HG02610 (cell line): ENCODE data around the gene MSTO1.
"Not testable (repeated sequence)": the region's sequence is repeated elsewhere in the genome, so short reads cannot be mapped to it uniquely, and the experiment has no call there.

Experiments
- ATAC-seq: cut with Tn5 transposase; IDR thresholded peaks from one replicate; pipeline ENCODE4 v1.9.1; 2021; ENCODE audit warnings: mild to moderate bottlenecking, moderate library complexity; ENCODE audit not compliant: unreplicated experiment

The MSTO1 gene

GRCh38 chr1:155610257-155610647 lies 234 bp downstream of the MSTO1 start:
- ATAC-seq = peak; percentile 23

GRCh38 chr1:155613226-155613625 lies 3.2 kb downstream of the MSTO1 start:
- ATAC-seq = not testable (repeated sequence)

- no peak for ATAC-seq
Observed at GRCh38 chr1:155622191-155622590, 12.2 kb downstream of the MSTO1 start.

- no peak for ATAC-seq
Observed at GRCh38 chr1:155623357-155623756, 13.3 kb downstream of the MSTO1 start.

- ATAC-seq = not testable (repeated sequence)
Observed at GRCh38 chr1:155626428-155626827, 16.4 kb downstream of the MSTO1 start.

- ATAC-seq = no peak
Observed at GRCh38 chr1:155636397-155637153, 26.6 kb downstream of the MSTO1 start.

GRCh38 chr1:155640367-155640766 lies 30.3 kb downstream of the MSTO1 start:
- ATAC-seq = no peak

GRCh38 chr1:155642559-155643180 lies 32.7 kb downstream of the MSTO1 start:
- not testable (repeated sequence) for ATAC-seq

GRCh38 chr1:155643230-155643629 lies 33.2 kb downstream of the MSTO1 start:
- no peak for ATAC-seq

GRCh38 chr1:155645034-155645598 lies 35.1 kb downstream of the MSTO1 start:
- ATAC-seq = no peak

- no peak for ATAC-seq
Observed at GRCh38 chr1:155645648-155646047, 35.6 kb downstream of the MSTO1 start.

- ATAC-seq = no peak
Observed at GRCh38 chr1:155646307-155646706, 36.3 kb downstream of the MSTO1 start.

GRCh38 chr1:155648207-155649147 lies 38.5 kb downstream of the MSTO1 start:
- no peak for ATAC-seq

GRCh38 chr1:155649676-155650075 lies 39.7 kb downstream of the MSTO1 start:
- no peak for ATAC-seq

GRCh38 chr1:155650231-155650757 lies 40.3 kb downstream of the MSTO1 start:
- ATAC-seq = no peak

- no peak for ATAC-seq
Observed at GRCh38 chr1:155651861-155652661, 42.0 kb downstream of the MSTO1 start.

- no peak for ATAC-seq
Observed at GRCh38 chr1:155652951-155653350, 42.9 kb downstream of the MSTO1 start.

- no peak for ATAC-seq
Observed at GRCh38 chr1:155657463-155657862, 47.4 kb downstream of the MSTO1 start.

GRCh38 chr1:155661239-155661638 lies 51.2 kb downstream of the MSTO1 start:
- ATAC-seq = not testable (repeated sequence)
